Activated CD4-positive, alpha-beta T cell treated with anti-CD3 and anti-CD28 coated beads, Interleukin-2, amount 50 U/mL, for 4 hours (primary cell): ENCODE results near the gene CLNK.

Experiments used
- DNase-seq, 2 experiments: peaks; one replicate each; pipeline ENCODE4 v3.0.0-alpha.2; 2020

The CLNK gene

DNA sequence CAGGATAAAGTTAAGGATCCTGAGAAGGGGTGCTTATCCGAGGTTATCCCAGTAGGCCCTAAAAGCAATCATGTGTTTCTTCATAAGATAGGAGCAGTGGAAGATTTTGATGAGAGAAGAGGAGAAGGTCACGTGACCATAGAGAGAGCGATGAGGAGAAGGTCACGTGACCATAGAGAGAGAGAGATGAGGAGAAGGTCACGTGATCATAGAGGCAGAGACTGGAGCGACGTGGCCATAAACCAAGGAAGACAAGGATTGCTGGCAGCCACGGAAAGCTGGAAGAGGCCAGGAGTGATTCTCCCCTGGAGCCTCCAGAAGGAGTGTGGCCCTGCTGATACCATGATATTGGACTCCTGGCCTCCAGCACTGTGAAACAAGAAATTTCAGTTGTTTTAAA, 188.9 kb downstream of the CLNK start:
- DNase-seq: no peak

DNA sequence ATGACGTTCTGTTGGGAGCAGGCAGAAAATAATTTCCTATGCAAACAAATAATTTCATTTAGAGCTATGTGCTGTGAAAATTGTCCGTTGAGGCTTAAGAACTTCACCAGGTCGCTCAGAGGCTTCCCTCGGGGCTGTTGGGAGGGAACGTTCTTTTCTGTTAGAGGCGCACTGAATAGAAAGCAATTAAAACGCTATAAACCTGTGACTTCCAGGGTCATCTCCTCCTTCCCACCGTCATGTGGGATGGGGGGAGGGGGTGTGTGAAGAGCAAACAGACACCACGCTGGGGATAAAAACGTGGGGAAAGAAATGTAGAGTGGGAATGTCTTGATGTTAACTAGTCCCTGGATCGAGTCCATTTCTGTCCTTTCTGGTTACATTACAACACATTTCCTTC, 192.1 kb downstream of the CLNK start:
- DNase-seq: no peak

DNA sequence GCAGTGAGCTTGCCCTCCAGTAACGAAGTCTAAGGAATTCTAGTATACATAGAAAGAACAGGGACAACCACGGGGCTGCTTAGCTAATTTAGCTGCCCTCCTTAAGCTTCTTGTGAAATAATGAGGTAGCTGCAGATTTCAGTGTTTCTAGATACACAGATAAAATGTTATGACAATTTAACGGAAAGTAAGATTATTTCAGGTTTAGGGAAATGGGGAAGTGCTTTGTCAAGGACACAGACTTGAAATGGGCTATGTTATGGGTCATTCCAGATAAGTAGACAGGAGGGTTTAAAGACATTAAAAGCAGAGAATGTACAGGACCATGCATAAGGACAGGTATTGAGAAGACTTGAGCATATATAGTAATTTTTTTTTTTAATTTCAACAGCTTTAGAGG, 193.2 kb downstream of the CLNK start:
- DNase-seq: no peak

DNA sequence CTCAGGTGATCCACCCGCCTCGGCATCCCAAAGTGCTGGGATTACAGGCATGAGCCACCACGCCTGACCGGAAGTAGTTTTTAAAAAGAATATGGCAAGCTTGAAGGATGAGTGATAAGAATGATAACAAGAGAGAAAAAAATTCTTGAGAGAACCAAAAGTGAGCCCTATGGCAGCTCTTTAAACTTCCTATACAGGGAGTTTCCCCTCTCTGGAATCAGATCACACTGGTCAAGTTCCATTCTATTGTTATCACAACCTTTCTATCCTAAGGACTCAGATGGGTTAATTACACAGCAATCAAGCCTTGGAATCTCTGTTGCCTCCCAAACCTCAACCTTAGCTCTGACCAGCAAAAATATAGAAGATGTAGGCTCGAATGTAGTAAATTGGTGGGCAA, 193.6 kb downstream of the CLNK start:
- DNase-seq: no peak

DNA sequence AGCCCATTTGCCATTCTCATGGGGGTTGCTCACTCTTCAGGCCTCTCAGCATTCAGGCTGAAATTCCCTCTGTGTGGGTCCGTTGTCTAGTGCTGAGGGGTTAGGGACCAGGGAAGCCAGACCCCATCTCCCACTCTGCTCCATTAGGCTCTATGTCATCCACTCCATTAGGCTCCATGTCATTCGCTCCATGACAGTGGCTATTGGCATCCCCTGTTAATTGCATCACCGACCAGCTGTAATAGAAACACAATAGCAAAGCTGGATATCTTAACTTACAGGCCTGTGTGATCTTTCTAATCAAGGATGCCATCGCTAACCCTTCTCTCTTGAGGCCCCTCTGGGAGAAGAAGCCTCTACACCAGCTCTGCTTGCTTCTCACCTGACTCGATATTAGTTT, 201.7 kb downstream of the CLNK start:
- DNase-seq: no peak

DNA sequence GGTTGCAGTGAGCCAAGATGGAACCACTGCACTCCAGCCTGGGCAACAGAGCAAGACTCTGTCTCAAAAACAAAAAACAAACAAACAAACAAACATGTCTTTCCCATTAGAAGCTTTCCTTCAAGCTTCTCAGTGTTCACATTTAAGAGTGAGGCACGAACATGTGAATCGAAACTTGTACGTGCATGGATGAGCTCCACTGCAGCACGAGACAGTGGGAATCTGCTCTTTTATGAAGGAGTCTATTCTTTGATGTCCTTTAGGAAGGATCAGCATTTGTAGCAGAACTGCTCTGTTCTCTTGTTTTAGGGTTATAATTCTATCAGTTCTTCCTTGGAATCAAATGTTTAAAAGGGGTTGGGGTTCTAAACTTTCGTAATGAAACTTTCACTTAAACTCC, 204.0 kb downstream of the CLNK start:
- DNase-seq: no peak

DNA sequence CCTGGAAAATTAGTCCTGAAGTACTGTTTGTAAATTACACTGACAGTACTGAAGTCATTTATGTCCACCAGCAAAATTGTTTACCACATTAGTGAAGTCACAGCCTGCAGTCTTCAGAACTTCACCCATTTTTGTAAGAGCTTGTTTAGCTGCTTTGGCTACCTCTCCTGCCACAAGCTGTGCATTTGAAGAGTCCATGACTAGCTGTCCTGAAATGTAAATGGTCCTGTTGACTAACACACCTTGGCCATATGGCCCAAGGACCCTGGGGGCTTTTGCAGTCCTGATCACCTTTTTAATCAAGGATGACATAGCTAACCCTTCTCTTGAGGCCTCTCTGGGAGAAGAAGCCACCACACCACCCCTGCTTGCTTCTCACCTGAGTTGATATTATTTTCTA, 205.9 kb downstream of the CLNK start:
- no peak for DNase-seq

DNA sequence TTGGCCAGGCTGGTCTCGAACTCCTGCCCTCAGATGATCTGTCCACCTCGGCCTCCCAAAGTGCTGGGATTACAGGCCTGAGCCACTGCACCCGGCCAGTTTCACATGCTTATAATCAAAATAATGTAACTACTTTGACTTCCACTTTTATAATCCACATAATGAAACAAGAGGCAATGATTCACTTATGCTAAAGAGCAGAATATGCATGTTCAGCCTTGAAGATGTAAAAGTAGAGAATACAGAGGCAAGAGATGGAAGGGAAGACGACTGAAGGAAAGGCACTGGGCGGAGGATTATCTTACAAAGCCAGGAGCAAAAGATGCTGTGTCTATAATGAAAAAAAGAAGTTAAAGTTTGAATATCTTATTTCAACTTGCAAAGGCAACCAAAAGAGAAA, 214.1 kb downstream of the CLNK start:
- DNase-seq: no peak

DNA sequence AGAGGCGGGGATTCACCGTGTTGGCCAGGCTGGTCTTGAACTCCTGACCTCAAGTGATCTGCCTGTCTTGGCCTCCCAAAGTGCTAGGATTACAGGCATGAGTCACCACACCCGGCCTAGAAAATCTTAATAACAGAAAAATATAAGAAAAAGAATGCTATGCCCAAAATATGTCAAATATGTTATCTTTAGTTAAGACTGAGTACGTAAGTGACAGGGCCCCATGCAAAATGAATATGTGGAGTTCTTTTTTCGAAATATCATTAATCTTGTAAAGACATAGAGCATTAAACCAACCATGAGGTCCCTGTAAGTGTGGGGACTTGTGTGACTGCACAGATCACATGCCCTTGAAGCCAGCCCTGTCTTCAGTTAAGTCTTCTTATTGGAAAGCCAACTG, 218.4 kb downstream of the CLNK start:
- DNase-seq: no peak

DNA sequence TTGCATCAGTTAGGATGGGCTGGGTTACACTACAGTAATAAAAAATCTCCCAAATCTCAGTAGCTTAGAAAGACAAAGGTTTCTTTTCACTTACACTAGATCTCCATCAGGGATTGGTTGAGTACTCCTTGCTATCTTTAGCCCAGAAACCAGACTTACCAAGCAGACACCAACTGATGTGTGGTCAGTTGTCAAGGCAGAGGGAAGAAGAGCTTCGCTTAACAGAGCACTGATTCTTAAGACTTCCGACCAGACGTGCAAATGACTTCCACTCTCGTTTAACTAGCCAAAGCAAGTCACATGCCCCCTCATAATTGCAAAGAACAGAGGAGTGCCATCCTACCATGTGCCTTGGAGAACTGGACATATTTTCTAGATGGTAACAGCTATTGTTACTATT, 221.7 kb downstream of the CLNK start:
- no peak for DNase-seq

DNA sequence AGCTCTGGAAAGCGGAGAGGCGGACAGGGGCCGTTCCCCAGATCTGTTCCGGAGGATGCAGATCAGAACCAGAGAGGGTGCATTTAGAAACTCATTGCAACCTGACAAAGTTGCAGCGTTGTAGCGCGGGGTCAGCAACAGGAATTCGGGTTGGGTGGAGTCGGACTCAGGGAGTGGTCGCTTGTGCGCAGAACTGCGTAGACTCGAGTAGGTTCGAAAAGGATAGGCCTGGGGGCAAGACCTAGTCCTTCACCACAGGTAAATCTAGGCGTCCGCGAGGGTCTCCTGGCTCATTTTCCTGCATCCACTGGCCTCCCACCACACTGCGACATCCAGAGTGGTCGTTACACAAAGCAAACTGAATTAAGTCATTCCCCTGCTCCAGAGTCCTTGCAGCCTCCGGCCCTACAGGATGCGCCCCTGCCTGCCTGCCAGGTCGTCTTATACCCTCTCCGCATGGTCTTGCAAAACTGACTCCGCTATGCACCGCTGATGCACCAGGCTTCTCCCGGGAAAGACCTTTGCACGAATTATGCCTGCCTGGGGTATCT, 222.6 kb downstream of the CLNK start:
- no peak for DNase-seq

DNA sequence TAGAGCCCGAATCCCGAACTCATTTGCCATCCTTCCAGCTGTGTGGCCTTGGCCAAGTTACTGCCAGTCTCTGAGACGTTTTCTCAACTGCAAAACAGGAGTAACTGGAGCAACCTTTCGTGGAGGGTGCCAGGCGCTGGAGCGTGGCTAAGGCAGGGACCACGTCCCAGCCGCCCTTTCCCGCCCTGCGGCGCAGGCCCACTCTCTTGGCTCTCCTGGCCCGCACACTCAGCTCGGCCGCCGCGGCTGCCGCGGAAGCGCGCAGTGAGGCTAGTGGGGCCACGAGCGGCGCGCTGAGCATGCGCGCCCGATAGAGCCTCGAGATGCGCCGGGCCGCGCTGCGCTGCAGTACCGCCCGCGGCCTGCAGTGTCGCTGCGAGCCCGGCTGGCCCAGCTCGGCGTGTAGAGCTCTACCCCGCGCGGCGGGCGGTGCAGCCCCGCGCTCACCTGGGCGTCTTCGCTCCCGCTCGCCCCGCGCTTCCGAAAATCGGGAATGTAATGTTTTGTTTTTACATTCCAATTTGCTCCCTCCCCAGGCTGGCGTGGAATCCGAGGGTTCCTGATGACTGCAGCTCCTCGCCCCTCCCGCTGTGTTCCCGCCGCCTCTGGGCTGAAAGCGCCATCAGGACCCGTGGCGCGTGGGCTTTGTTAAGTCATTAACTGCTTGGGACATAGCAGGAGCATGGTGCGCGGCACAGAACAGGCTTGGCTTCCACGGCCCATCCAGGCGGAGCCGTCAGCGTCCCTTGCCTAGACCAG, 223.3 kb downstream of the CLNK start:
- DNase-seq: peak; percentile 54 to 64

DNA sequence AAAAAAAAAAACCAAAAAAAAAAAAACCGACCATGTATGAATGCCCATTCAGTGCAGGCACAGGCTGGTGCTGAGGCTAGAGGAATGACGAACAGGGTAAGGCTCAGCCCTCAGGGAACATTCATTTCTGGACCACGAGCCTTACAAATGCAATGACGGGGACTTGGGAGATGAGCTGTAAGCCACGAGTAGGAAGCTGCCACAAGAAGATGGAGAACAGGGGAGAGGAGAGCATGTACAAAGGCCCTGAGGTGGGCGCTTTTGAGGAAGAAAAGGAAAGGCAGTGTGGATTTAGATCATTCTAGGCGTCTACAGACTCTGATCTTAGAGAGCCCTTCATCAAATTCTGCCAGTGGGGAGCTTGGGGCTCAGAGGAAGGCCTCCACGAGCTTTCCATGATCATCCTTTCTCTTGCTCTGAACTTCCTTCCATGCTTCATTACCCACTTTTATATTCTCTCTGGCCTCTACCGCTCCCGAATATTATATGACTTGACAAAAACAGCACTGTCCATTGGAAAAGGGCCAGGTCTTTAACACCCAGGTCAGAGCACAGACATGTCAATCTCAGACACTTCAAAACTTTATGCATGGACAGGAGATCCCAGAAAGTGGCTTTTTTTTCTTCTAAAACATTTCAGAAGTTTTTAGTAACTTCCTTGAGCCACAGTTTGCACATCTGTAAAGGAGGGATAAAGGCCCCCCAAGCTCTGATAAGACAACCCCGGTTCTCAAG, 224.1 kb downstream of the CLNK start:
- no peak for DNase-seq

DNA sequence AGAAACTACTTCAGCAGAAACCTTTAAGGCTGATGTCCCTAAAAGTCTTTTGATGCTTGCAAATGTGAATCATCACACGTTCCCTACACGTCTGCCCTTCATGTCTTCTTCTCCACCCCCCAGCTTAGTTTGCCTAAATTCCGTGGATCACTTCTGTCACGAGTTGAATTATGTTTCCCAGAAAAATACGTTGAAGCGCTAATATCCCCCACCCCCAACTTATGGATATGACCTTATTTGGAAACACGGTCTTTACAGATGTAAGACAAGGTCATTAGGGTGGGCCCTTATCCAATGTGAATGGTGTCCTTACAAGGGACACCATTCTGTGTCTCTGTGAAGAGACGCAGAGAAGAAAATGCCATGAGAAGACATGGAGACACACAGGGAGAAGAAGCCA, 225.3 kb downstream of the CLNK start:
- no peak for DNase-seq

DNA sequence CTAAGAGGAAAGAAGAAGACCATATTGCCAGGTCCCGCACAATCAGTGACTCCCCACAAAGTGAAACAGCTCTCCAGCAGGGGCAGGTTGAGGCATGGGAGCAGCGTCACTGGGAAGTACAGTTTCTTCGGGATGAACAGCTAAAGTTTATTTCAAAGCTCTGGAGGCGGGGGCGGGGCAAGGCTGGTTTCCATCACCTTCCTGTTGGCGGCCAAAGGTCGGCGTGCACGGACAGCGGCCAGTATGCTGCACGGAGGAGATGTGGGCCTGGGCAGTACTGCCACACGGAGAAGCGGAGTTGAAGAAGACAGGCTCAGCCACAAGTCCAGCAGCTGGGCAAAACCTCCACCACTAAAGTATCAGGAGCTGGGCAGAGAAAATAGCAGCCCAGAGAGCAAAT, 226.4 kb downstream of the CLNK start:
- DNase-seq: no peak

DNA sequence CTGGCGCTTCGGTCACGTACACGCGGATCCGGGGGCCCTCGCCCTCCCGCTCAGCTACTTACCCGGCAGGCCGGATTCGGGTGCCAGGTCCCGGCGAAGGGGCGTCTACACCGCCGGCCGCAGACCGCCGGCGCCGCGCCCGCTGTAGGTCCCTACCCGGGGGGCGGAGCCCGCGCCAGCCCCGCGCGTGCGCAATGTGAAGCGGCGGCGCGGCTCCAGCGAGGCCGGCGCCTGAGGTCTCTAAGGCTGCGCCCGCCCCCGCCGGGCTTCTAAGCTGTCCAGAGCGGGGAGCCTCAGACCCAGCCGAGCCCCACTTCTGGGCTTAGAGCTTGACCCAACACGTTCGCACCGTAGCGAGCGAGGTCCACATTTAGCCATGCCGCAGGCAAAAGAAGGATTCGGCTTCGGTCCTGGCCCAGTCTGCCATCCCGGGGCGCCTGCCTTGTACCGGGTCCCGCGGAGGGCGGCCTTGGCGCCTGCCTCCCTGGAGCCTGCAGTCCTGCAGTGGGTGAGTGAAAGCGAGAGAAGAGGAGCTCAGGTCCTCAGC, 227.2 kb downstream of the CLNK start, which contains the start of gene ZNF518B:
ZNF518B (minus strand) TSS at position 172 of the 547 bp plus-strand sequence. CDS start 11,098 bp downstream, outside the sequence.
- peak; percentile 57 to 62 for DNase-seq

DNA sequence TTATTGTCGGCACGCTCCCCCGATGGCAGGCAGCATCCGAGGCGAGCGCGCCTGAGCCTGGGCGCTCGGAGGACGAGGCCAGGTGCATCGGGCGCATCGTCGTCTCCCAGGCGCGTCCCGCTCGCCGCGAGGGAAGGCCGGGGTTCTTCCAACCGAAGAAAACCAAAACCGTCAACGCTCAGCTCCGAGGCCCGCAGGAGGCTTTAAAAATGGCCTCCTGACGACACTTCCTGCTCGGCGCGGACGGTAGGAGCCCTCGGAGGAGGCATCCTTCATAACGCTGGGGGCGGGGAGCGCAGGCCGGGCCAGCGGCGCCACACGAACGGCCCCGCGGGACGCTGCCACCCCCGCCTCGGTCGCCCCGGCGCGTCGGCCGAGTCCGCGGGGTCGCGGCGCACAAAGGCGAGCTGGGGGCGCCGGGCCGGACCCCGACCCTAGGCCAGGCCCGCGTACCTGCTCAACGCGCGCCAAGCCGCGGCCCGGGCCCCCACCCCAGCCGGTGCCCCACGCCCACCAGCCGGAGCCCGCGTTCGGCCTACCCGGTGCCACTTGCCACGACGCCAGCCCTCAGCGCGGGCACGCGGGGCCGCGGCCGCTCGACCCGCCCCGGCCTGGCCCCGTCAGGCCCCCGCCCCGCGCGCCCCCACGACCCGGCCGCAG, 227.8 kb downstream of the CLNK start:
- DNase-seq: peak; percentile 40 to 45

DNA sequence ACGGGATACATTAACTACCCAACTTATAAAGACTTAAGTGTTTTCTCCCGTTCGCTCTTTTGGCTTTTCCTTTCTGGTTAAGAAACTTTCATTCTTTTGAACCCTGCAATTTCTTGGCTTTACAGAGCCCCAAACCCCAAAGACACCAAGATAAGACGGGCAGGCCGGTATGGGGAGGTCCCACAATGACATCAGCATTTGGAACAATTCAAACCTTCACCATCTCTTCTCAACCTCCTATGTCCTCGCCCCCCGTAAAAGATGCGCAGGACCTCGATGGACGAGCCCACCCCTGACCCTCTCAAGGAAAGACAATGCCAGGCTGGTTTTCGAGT, 228.3 kb downstream of the CLNK start:
- no peak for DNase-seq

DNA sequence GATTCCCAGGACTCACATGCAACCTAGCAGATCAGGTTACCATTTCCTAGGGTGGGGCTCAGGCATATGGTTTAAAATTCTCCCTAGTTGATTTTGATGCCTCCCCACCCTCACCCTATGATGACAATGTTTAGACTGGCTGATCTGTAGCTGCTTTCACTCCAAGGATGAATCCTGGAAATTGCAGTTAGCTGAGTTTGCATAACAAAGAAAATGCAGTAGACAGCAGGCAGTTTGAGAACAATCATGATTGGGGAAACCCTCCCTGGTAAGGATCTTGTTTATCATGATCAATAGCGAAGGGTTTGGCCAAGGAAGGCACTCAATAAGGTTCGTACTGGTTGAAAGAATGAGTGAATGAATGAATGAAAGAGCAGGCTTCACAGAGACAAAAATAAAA, 229.4 kb downstream of the CLNK start:
- DNase-seq: no peak

DNA sequence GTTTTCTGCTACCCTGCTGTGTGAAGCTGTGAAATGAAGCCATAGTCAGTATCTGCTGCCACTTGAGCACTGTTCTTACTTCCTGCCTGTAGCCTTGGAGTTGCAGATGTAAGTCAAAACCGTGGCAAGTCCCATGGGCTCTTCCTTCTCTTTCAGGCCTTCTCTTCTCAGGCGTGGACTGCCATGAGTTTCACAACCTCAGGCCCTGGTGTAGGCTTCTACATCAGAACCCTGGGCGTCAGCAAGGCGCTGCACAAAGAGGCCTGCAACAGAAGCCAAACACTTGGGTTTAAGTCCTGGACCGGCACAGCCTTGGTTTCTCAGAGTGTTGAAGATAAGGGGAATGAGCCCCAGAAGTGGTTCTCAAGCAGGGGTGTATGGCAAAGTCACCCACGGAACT, 229.8 kb downstream of the CLNK start:
- DNase-seq: no peak

DNA sequence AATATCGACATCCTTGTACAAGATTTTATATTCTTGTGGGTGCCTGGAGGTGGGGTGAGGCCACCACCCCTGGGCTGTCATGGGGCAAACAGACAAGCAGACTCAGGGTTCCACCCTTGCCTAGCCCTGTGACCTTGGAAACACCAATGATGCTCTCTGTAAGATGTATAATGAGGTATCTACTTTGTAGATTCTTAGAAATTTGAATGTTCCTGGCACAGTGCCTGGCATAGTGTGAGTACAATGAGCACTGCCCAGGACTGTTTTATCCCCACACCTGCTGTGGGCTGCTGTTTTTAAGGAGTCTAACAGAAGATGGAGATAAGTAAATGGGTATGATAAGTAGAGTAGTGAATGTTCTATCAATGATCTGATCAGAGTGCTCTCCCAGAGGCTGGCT, 230.4 kb downstream of the CLNK start:
- no peak for DNase-seq

DNA sequence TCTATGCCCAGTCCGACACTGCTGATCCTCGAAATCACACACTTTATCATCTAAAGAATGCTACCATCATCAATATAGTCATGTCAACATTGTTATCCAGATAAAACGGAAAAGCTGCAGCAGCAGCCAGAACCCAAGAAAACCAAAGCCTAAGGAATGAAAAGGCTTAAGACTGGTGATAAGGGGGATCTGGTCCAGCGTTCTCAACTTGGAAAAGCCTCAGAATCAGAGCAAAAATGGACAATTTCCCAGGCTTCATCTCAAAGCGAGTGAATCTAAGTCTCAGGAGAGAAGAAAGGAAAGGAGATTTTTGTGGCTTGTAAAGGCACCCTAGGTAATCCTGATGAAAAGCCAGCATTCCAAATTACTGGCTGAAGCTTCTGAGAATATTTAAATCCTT, 235.6 kb downstream of the CLNK start:
- no peak for DNase-seq

DNA sequence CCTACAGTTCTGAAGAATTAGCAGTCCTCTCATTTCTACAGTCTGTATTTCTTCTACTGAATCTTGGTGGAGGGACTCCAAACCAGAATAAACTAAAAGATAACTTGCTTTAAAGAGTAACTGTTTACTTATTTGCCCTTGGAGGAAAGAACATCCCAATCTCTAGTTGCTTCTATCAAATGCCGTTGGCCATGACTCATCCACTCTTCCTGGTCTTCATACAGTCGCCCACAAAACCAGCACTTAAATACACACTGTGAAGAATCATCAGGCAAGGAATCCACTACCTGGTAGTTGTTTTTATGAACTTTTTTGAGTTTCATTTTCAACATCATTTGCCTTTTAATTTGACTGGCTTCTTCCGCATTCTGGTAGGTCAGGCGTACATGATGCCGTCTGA, 241.6 kb downstream of the CLNK start:
- no peak for DNase-seq

DNA sequence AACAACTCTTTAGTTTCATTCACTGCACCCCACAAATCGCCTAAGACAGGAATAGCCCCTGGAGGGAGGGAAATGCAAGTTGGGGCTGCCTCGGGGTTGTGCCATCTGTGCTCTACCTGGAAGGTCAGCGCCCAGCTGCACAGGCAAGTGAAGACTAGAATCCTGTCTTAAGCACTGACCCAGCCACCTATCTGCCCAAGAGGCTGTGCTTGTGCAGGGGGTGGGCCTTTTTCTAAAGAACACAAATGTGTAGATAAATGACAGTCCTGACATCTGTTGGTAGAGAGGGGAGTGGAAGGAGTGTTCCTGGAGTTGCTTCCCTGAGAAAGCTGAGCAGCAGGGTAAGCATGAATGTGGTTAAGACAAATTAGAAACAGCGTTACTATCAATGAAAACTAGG, 243.1 kb downstream of the CLNK start:
- no peak for DNase-seq
